K562 (cell line): Measurements from ENCODE around the gene PIP5K1B. TPM values are rescaled to one million over a fixed set of nuclear protein-coding genes. Genes with fewer than 3 reads are reported as not detected.
A peak's percentile ranks its signal among the peaks of the same experiment; 100 is the strongest.

ENCODE experiments used
- BHLHE40 ChIP-seq: IDR thresholded peaks from 2 replicates; pipeline ENCODE4 v1.6.1; 2011; ENCODE audit warnings: low read length, improper control_type of control experiment
- BRD9 ChIP-seq: fragments of 450-650 bp; IDR thresholded peaks from 2 replicates; pipeline ENCODE4 v1.6.1; 2018; ENCODE audit warnings: low read depth; ENCODE audit not compliant: partially characterized antibody
- CBFA2T2 ChIP-seq: fragments of 450-650 bp; conservative IDR thresholded peaks from 2 replicates; pipeline ENCODE4 v1.6.1; 2017; ENCODE audit warnings: mild to moderate bottlenecking
- CBX5 ChIP-seq: IDR thresholded peaks from 2 replicates; pipeline ENCODE4 v1.6.1; 2014; ENCODE audit warnings: low read depth, borderline replicate concordance
- CBX8 ChIP-seq: fragments of 200-600 bp; sonication (generic); IDR thresholded peaks from 2 replicates; pipeline ENCODE4 v1.6.1; 2012; ENCODE audit warnings: borderline replicate concordance, mixed run types, low read depth, mild to moderate bottlenecking, moderate library complexity, mixed read lengths, low read length, control low read depth, inconsistent platforms; ENCODE audit not compliant: poor library complexity, severe bottlenecking; ENCODE audit errors: extremely low read depth
- CTBP1 ChIP-seq: fragments of 450-650 bp; IDR thresholded peaks from 2 replicates; pipeline ENCODE4 v1.6.1; 2016; ENCODE audit warnings: borderline replicate concordance
- EWSR1 ChIP-seq: fragments of 450-650 bp; IDR thresholded peaks from 2 replicates; pipeline ENCODE4 v1.6.1; 2018; ENCODE audit warnings: borderline replicate concordance, mild to moderate bottlenecking, low read depth, moderate library complexity; ENCODE audit not compliant: partially characterized antibody
- HDAC1 ChIP-seq, 2 experiments: fragments of 450-650 bp; IDR thresholded peaks; 2 replicates each; pipeline ENCODE4 v1.6.1; 2016 to 2017; ENCODE audit warnings: inconsistent platforms in 1 of 2, mild to moderate bottlenecking in 1 of 2, moderate library complexity in 1 of 2
- MEIS2 ChIP-seq: fragments of 450-650 bp; IDR thresholded peaks from 2 replicates; pipeline ENCODE4 v1.6.1; 2014; ENCODE audit warnings: mild to moderate bottlenecking; ENCODE audit not compliant: partially characterized antibody
- NFIC ChIP-seq: fragments of 450-650 bp; IDR thresholded peaks from 2 replicates; pipeline ENCODE4 v1.6.1; 2017; ENCODE audit warnings: mild to moderate bottlenecking, inconsistent platforms
- POLR2AphosphoS5 ChIP-seq: IDR thresholded peaks from 2 replicates; pipeline ENCODE4 v1.6.1; 2011; ENCODE audit warnings: mild to moderate bottlenecking, low read depth, low read length, moderate library complexity; ENCODE audit not compliant: control insufficient read depth, insufficient read depth
- RBM14 ChIP-seq: fragments of 200-400 bp; formaldehyde crosslinking; IDR thresholded peaks from 2 replicates; pipeline ENCODE4 v1.6.1; 2018; ENCODE audit warnings: low read depth, mild to moderate bottlenecking, low read length, moderate library complexity, borderline replicate concordance; ENCODE audit not compliant: insufficient read depth
- SMARCA4 ChIP-seq: fragments of 450-650 bp; IDR thresholded peaks from 2 replicates; pipeline ENCODE4 v1.6.1; 2016
- TCF3 ChIP-seq: sonication (generic); formaldehyde crosslinking; IDR thresholded peaks from 2 replicates; pipeline ENCODE4 v1.4.0; 2020; ENCODE audit warnings: mild to moderate bottlenecking, missing genetic modification reagents
- ZFP36 ChIP-seq: fragments of 150-350 bp; IDR thresholded peaks from 2 replicates; pipeline ENCODE4 v1.6.1; 2018; ENCODE audit warnings: low read length, low read depth; ENCODE audit not compliant: partially characterized antibody
- ZNF24 ChIP-seq: fragments of 450-650 bp; IDR thresholded peaks from 2 replicates; pipeline ENCODE4 v1.6.1; 2016
- polyA plus RNA-seq, 8 experiments: library from polyadenylated mRNA; depleted of rRNA in 4 of 8; stranded (reverse) in 5 of 8; unstranded in 3 of 8; fragments of >200 nt; fragmentation: Nextera tagmentation in 2 of 8; fragmentation: Illumina TruSeq in 1 of 8; extraction: Ambion mirVana in 2 of 8; extraction: Trizol in 1 of 8; gene quantifications; 2 replicates each; pipeline versions ENCODE4 v1.2.1 to v1.2.3, GENCODE V29; 2011 to 2014; ENCODE audit warnings: inconsistent platforms in 1 of 8, missing spikeins in 1 of 8
- total RNA-seq, 7 experiments: library from RNA; depleted of rRNA in 6 of 7; stranded (reverse); fragments of >200 nt in 6 of 7; fragmentation: Illumina TruSeq in 2 of 7; extraction: Trizol in 2 of 7; gene quantifications; 2 replicates each; pipeline versions ENCODE4 v1.2.1 to v1.2.3, GENCODE V29; 2011 to 2021; ENCODE audit warnings: low replicate concordance in 1 of 7
- TF ChIP-seq, protein P1 (sequence below): fragments of 450-650 bp; formaldehyde crosslinking; IDR thresholded peaks from 2 replicates; pipeline ENCODE4 v1.4.0; 2020; ENCODE audit warnings: mild to moderate bottlenecking, moderate library complexity
- TF ChIP-seq, protein P2 (sequence below): sonication (generic); formaldehyde crosslinking; IDR thresholded peaks from 2 replicates; pipeline ENCODE4 v1.8.1; 2023; ENCODE audit warnings: mild to moderate bottlenecking, missing genetic modification reagents
- TF ChIP-seq, protein P3 (sequence below): fragments of 450-650 bp; IDR thresholded peaks from 2 replicates; pipeline ENCODE4 v1.6.1; 2016
- TF ChIP-seq, protein P4 (sequence below): fragments of 250-450 bp; sonication (Bioruptor Pico); IDR thresholded peaks from 2 replicates; pipeline ENCODE4 v1.8.0; 2022; ENCODE audit warnings: moderate library complexity, mild to moderate bottlenecking, inconsistent platforms
- TF ChIP-seq, protein P5 (sequence below): fragments of 450-650 bp; IDR thresholded peaks from 2 replicates; pipeline ENCODE4 v1.6.1; 2016; ENCODE audit warnings: mild to moderate bottlenecking

Gene PIP5K1B
- total and polyA plus RNA-seq, 9 of the 15 experiments (the other 6 are each of a cell fraction or from before 2014, with no cell fraction given) = 3.1 to 12.9 (median 7.4) TPM

DNA sequence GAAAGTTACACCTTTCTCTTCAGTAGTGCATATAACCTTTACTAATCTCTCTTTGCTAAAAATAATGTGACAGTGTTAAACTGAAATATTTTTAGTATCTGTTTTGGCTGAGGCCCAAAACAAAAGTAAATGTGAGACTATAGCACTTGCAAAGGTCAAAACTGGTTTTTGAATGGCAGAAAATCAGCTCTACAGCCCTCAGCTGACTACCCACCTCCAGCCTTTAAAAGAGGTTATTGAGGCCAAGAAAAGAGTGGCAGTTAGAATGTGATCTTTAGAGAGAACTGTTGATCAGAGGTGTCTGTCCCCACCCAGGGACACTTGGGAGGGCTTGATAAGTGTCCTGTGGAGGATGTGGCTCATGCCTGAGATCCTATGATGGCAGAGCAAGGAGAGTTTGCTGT is 278.0 kb downstream of the PIP5K1B start (continued):
- no peak for TF ChIP-seq BHLHE40
- peak; percentile 59 for TF ChIP-seq SMARCA4
- TF ChIP-seq CBFA2T2 = peak; percentile 75
- TF ChIP-seq CTBP1 = no peak
- TF ChIP-seq CBX8 = no peak
- peak; percentile 58 for TF ChIP-seq NFIC
- 0 out of 4 replicates have a peak, but pooled peaks of 1 of the 2 experiments have one; percentile 26 for TF ChIP-seq HDAC1 (IDR thresholded peaks at IDR 0.05)
- TF ChIP-seq, protein P1, sequence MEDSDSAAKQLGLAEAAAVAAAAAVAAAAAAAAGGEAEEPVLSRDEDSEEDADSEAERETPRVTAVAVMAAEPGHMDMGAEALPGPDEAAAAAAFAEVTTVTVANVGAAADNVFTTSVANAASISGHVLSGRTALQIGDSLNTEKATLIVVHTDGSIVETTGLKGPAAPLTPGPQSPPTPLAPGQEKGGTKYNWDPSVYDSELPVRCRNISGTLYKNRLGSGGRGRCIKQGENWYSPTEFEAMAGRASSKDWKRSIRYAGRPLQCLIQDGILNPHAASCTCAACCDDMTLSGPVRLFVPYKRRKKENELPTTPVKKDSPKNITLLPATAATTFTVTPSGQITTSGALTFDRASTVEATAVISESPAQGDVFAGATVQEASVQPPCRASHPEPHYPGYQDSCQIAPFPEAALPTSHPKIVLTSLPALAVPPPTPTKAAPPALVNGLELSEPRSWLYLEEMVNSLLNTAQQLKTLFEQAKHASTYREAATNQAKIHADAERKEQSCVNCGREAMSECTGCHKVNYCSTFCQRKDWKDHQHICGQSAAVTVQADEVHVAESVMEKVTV (CRISPR knock-in tag) = no peak
- TF ChIP-seq RBM14 = no peak
- no peak for TF ChIP-seq ZNF24
- TF ChIP-seq ZFP36 = no peak
- TF ChIP-seq TCF3 (CRISPR knock-in tag) = peak; percentile 81
- peak; percentile 25 for TF ChIP-seq BRD9
- TF ChIP-seq, protein P2, sequence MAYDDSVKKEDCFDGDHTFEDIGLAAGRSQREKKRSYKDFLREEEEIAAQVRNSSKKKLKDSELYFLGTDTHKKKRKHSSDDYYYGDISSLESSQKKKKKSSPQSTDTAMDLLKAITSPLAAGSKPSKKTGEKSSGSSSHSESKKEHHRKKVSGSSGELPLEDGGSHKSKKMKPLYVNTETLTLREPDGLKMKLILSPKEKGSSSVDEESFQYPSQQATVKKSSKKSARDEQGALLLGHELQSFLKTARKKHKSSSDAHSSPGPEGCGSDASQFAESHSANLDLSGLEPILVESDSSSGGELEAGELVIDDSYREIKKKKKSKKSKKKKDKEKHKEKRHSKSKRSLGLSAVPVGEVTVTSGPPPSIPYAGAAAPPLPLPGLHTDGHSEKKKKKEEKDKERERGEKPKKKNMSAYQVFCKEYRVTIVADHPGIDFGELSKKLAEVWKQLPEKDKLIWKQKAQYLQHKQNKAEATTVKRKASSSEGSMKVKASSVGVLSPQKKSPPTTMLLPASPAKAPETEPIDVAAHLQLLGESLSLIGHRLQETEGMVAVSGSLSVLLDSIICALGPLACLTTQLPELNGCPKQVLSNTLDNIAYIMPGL (CRISPR knock-in tag) = no peak
- TF ChIP-seq, protein P3, sequence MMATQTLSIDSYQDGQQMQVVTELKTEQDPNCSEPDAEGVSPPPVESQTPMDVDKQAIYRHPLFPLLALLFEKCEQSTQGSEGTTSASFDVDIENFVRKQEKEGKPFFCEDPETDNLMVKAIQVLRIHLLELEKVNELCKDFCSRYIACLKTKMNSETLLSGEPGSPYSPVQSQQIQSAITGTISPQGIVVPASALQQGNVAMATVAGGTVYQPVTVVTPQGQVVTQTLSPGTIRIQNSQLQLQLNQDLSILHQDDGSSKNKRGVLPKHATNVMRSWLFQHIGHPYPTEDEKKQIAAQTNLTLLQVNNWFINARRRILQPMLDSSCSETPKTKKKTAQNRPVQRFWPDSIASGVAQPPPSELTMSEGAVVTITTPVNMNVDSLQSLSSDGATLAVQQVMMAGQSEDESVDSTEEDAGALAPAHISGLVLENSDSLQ = peak; percentile 62
- TF ChIP-seq, protein P4, sequence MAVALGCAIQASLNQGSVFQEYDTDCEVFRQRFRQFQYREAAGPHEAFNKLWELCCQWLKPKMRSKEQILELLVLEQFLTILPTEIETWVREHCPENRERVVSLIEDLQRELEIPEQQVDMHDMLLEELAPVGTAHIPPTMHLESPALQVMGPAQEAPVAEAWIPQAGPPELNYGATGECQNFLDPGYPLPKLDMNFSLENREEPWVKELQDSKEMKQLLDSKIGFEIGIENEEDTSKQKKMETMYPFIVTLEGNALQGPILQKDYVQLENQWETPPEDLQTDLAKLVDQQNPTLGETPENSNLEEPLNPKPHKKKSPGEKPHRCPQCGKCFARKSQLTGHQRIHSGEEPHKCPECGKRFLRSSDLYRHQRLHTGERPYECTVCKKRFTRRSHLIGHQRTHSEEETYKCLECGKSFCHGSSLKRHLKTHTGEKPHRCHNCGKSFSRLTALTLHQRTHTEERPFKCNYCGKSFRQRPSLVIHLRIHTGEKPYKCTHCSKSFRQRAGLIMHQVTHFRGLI = no peak
- TF ChIP-seq CBX5 = no peak
- no peak for TF ChIP-seq EWSR1
- TF ChIP-seq, protein P5, sequence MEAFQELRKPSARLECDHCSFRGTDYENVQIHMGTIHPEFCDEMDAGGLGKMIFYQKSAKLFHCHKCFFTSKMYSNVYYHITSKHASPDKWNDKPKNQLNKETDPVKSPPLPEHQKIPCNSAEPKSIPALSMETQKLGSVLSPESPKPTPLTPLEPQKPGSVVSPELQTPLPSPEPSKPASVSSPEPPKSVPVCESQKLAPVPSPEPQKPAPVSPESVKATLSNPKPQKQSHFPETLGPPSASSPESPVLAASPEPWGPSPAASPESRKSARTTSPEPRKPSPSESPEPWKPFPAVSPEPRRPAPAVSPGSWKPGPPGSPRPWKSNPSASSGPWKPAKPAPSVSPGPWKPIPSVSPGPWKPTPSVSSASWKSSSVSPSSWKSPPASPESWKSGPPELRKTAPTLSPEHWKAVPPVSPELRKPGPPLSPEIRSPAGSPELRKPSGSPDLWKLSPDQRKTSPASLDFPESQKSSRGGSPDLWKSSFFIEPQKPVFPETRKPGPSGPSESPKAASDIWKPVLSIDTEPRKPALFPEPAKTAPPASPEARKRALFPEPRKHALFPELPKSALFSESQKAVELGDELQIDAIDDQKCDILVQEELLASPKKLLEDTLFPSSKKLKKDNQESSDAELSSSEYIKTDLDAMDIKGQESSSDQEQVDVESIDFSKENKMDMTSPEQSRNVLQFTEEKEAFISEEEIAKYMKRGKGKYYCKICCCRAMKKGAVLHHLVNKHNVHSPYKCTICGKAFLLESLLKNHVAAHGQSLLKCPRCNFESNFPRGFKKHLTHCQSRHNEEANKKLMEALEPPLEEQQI = no peak
- peak; percentile 11 for TF ChIP-seq MEIS2
- TF ChIP-seq POLR2AphosphoS5 = 0 out of 2 replicates have a peak, but pooled peaks have one; percentile 29
